ENCODE data around the gene SNX24.

Gene SNX24

GRCh38 chr5:122919969-122920368, 74.6 kb downstream of the SNX24 start:
- no peak for DNase-seq (ENCODE audit: low read depth in 2 of 2)

DNA sequence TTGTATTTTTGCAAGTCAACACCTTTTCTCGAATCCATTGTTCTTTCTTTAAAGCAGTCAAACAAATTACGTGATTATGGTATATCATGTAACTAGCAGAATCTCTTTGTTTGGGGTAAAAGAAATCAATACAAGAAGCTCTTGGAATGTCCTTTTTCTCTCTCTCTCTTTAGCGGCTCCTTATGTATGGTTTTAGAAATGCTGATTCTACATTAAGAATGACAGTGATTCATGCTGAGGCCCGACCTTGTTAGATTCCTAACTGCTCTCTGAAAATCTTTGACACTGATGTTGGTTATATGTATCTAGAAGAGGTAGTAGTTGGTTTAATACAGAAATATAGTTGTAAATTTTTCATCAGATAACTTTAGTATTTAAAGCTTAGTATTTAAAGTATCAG, 76.4 kb downstream of the SNX24 start:
- DNase-seq (ENCODE audit: low read depth in 2 of 2), result no peak

DNA sequence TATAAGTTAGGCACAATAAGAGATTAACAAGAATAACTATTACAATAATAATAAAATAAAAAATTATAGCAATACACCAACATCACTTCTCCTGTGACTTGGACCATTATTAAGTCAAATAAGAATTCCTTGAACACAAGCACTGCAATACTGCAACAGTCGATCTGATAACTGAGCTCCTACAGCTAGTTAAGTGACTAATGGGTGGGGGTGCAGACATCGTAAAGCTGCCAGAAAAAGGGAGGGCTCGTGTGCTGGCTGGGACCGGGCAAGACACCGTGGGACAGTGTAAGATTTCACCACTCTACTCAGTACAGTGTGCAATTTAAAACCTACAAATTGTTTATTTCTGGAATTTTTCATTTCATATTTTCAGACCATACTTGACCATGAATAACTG, 78.8 kb downstream of the SNX24 start:
- no peak for DNase-seq (ENCODE audit: low read depth in 2 of 2)

GRCh38 chr5:122924719-122925395, 79.4 kb downstream of the SNX24 start:
- no peak for DNase-seq (ENCODE audit: low read depth in 2 of 2)

GRCh38 chr5:122929001-122929400, 83.6 kb downstream of the SNX24 start:
- no peak for DNase-seq (ENCODE audit: low read depth in 2 of 2)

DNA sequence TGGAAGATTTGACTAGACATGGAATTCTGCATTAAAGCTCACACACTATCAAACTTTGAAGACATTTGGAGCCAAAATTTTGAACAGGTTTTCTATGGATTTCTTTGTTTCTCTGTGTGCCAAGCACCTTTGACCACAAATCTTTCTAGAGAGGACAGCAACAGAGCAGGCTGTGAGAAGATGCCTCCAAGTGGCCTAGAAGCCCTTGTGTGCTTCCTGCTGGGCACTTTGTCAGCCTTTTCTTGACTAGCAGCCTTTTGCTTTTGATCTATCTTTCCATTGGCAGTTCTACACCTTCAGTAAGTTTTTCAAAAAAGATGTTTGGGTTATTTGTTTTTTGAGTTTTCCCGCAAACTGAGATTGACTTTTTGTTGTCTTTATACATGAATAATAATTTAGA, 84.6 kb downstream of the SNX24 start:
- DNase-seq (ENCODE audit: low read depth in 2 of 2), result no peak

DNA sequence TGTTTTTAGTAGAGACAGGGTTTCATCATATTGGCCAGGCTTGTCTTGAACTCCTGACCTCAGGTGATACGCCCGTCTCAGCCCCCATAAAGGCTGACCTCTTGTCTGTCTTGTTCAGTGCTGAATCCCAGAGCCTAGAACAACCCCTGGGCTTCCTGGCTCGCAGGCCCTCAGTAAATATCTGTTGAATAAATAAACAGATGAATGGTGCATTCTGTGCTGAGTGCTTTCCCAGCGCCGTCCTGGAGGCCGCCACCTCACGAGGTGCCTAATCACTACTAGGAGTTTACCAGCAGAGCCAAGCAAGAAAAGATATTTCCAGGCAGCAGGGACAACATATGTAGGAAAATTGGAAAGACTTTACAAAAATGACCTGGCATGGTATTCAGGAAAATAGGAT, 88.5 kb downstream of the SNX24 start:
- DNase-seq (ENCODE audit: low read depth in 2 of 2), result no peak

DNA sequence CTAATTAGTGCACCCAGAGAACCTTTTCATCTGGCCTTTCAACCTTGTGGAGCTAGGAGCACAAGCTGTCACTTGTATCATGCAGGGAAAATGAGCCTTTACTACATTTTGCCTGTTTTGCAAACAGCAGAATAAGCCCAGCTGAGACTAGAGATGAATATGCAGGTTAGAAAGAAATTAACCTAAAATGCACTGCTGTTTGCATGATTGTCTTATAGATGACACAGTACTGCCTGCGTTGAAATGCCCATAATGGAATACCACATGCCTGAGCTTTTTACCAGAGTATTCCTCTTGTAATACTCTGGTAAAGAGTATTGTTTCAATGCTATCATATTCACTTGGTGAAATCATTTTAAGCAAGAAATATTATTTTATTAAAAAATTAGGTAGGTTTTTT, 90.7 kb downstream of the SNX24 start:
- no peak for DNase-seq (ENCODE audit: low read depth in 2 of 2)

GRCh38 chr5:122937914-122938313, 92.5 kb downstream of the SNX24 start:
- no peak for DNase-seq (ENCODE audit: low read depth in 2 of 2)

DNA sequence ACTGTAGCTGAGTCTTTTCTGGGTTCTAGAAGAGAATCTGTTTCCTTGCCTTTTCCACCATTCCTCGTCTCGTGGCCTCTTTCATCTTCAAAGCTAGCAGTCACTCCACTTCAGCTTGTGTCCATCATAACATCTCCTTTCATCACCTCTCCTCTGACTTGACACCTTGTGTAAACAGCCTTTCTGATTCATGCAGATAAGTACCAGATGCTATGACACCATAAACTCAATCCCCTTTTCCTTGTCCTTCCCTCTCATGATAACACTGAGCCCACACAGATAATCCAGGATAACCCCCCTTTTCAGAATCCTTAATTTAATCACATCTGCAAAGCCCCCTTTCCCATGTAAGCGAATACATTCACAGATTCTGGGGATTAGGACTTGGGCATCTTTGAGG, 95.5 kb downstream of the SNX24 start:
- DNase-seq (ENCODE audit: low read depth in 2 of 2), result no peak

DNA sequence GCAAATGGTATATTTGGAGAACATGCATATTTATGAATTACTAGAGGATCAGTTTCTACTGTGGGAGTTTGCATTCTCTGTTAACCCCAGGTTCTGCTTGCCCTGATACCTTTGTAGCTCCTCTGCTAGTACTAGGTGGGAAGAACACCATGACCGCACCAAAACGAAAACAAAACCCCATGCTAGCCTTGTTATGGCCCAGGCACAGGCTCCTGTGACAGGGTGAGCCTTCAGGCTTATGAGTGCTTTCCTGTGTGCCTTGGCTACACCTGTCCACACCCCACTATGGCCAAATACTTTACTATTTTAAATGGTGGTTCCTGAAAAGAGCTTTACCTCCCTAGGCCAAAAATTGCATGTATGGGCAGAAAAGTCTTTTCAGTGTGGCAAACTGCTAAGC, 96.3 kb downstream of the SNX24 start:
- DNase-seq (ENCODE audit: low read depth in 2 of 2), result no peak

DNA sequence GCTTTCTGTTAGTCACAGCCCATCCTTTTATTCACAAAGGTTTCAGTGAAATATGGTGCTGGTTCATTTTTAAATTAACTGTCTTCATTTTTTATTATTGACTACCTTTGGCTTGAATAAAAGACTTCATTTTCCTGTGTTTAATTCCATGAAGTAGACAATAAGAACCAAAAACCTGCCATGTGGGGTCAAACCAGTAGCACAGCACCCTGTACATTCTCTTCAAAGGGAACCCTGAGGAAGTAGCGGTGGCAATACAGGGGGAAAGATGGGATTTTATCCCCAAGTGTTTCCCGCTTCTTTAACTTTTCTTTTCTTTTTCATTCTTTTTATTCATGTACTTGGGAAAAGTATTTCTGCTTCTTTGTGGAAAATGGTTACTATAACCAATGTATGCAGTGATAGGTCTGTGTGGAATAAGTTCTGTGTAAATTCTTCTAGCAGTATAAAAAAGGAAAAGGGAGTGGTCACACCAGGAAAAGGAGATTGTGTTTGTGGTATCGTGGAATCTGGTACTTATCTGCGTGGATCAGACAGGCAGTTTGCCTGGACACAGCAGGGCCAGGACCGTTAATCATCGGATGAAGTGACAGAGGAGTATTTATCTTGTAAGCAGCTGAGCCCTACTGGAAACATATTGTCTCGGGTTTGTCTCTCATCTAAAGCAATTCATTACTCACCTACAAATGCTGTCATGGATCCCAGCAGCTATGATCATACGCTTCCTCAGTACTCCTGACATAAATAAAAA, 96.9 kb downstream of the SNX24 start:
- DNase-seq (ENCODE audit: low read depth in 2 of 2), result no peak

DNA sequence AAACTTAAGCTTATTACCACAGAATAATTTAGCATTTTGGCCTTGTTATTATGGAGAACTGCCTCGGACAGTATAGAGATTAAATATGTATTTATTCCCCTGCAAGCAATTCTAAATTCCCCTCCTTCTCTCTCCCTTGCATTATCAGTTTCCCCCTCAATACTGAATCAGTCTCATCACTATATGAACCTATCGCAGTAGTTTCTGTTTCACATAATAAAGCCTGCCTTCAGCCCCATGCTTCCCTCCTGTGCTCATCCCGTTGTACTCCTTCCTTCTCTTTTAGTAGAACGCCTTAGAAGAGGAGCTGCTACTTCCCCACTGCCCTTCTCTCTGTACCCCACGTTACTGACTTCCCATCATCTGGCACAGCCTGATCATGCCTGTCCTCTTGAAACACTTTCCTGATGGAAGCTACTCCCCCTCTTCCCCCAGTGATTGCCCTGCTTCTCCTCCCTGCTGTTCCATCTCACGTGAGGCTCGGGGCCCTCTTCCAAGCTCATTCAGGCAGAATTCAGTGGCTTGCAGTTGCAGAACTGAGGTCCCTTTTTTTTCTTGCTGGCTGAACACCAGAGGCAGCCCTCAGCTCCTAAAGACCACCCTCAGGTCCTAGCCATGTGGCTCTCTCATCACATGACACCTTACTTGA, 97.8 kb downstream of the SNX24 start:
- no peak for DNase-seq (ENCODE audit: low read depth in 2 of 2)

GRCh38 chr5:122944051-122944450, 98.6 kb downstream of the SNX24 start:
- DNase-seq (ENCODE audit: low read depth in 2 of 2), result no peak

- DNase-seq (ENCODE audit: low read depth in 2 of 2), result no peak
These were observed 102.0 kb downstream of the SNX24 start for GRCh38 chr5:122947372-122947771.

DNA sequence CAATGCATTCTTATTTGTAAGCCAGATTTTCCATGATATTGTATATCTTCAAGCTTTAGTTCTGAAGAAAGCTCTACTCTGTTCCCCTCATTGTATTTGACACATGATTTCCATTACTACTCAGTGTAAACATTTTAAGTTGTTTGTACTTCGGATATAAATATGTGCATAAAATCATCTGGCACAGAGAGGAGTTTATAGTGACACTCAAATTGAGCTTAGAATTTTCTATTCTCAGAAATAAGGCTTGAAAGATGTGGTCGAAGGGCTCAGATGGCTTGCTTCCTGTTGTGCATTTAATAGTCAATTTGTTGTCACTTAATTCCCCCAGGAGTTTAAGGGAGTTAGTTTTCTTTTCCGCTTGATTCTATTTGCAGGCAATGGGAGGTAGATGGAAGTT, 102.4 kb downstream of the SNX24 start:
- DNase-seq (ENCODE audit: low read depth in 2 of 2), result no peak

GRCh38 chr5:122948319-122948718, 102.9 kb downstream of the SNX24 start:
- no peak for DNase-seq (ENCODE audit: low read depth in 2 of 2)

GRCh38 chr5:122951658-122952057, 106.2 kb downstream of the SNX24 start:
- no peak for DNase-seq (ENCODE audit: low read depth in 2 of 2)

DNA sequence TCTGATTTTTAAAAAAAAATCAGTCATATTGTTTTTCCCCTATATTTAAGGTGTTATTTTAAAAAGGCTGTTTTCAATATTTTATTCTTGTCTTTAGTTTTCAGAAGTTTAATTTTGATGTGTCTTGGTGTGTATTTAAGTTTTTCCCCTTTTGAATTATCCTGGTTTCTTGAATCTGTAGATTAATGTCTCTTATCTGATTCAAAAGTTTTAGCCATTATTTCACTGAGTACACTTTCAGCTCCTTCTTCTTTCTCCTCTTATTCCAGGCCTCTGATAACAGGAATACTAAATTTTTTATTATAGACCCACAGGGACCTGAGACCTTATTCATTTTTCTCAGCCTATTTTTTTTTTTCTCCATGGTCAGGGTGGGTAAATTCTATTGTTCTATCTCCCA, 109.3 kb downstream of the SNX24 start:
- DNase-seq (ENCODE audit: low read depth in 2 of 2), result no peak

DNA sequence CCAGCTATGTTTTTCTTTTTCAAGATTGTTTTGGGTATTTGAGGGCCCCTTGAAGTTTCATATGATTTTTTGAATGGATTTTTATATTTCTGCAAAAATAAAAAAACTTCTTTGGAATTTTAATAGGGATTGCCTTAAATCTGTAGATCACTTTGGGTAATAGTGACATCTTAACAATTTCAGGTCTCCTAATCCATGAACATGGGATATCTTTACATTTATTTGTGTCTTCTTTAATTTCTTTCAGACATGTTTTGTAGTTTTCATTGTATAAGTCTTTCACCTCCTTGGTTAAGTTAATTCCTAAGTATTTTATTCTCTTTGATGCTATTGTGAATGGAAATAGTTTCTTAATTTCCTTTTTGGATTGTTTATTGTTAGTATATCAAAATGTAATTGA, 112.0 kb downstream of the SNX24 start:
- no peak for DNase-seq (ENCODE audit: low read depth in 2 of 2)

- DNase-seq (ENCODE audit: low read depth in 2 of 2), result no peak
These were observed 114.5 kb downstream of the SNX24 start for GRCh38 chr5:122959740-122960445.

GRCh38 chr5:122963305-122963704, 117.9 kb downstream of the SNX24 start:
- DNase-seq (ENCODE audit: low read depth in 2 of 2), result no peak

GRCh38 chr5:122965111-122965510, 119.7 kb downstream of the SNX24 start:
- no peak for DNase-seq (ENCODE audit: low read depth in 2 of 2)

All from stimulated activated CD8-positive, alpha-beta memory T cell treated with anti-CD3 and anti-CD28 coated beads, Interleukin-15, amount 100 ng/mL, for 48 hours (primary cell).